ENCODE data around the gene PRKAG1.

The PRKAG1 gene

GRCh38 chr12:49055092-49055491 is 36.5 kb upstream of the PRKAG1 start:
- CTCF ChIA-PET, result interaction anchor here (1.1 to 4.0 kb wide), 5 partner anchors 9 to 58 kb away, joined by 3 to 30 read pairs (median 4); no protein-coding TSS in a partner anchor
- TF ChIP-seq CTCF (IDR thresholded peaks at IDR 0.05; ENCODE audit: control extremely low read depth, extremely low read depth, low read depth, missing control alignments), result no peak
- POLR2A ChIA-PET, result interaction anchor here (1.3 kb wide), 1 partner anchor 9 kb away, joined by 4 read pairs; no protein-coding TSS in a partner anchor
- no peak for DNase-seq (ENCODE audit: extremely low spot score)

- ChIA-PET POLR2A (interaction anchor here (1.3 kb wide), 1 partner anchor 9 kb away, joined by 4 read pairs; no protein-coding TSS in a partner anchor), CTCF (interaction anchor here (1.1 to 4.0 kb wide), 4 partner anchors 9 to 40 kb away, joined by 3 to 30 read pairs (median 6); no protein-coding TSS in a partner anchor)
These were observed 35.9 kb upstream of the PRKAG1 start for GRCh38 chr12:49054524-49054923.

GRCh38 chr12:49054096-49054495 is 35.5 kb upstream of the PRKAG1 start:
- TF ChIP-seq CTCF (IDR thresholded peaks at IDR 0.05; ENCODE audit: control extremely low read depth, extremely low read depth, low read depth, missing control alignments), result no peak
- CTCF ChIA-PET, result interaction anchor here (1.1 to 4.0 kb wide), 2 partner anchors 9 to 10 kb away, joined by 4 to 30 read pairs; no protein-coding TSS in a partner anchor
- POLR2A ChIA-PET, result no interaction called here

More at GRCh38 chr12:49054524-49054923, 35.9 kb upstream of the PRKAG1 start:
- no peak for DNase-seq (ENCODE audit: extremely low spot score)
- no peak for TF ChIP-seq CTCF (IDR thresholded peaks at IDR 0.05; ENCODE audit: control extremely low read depth, extremely low read depth, low read depth, missing control alignments)

GRCh38 chr12:49052451-49053208 is 34.1 kb upstream of the PRKAG1 start:
- no peak for DNase-seq (ENCODE audit: extremely low spot score)
- no peak for TF ChIP-seq CTCF (IDR thresholded peaks at IDR 0.05; ENCODE audit: control extremely low read depth, extremely low read depth, low read depth, missing control alignments)
- ChIA-PET POLR2A (no interaction called here), CTCF (interaction anchor here (1.0 to 4.0 kb wide), 3 partner anchors 8 to 199 kb away, joined by 3 to 30 read pairs (median 3); no protein-coding TSS in a partner anchor)

More at GRCh38 chr12:49054096-49054495, 35.5 kb upstream of the PRKAG1 start:
- DNase-seq (ENCODE audit: extremely low spot score), result no peak

GRCh38 chr12:49051777-49052438 is 33.3 kb upstream of the PRKAG1 start:
- CTCF ChIA-PET, result interaction anchor here (1.0 to 1.3 kb wide), 2 partner anchors 8 to 199 kb away, joined by 3 read pairs; no protein-coding TSS in a partner anchor
- DNase-seq (ENCODE audit: extremely low spot score), result no peak
- no peak for TF ChIP-seq CTCF (IDR thresholded peaks at IDR 0.05; ENCODE audit: control extremely low read depth, extremely low read depth, low read depth, missing control alignments)
- POLR2A ChIA-PET, result no interaction called here

- ChIA-PET CTCF (interaction anchor here (1.0 kb wide), 2 partner anchors 9 to 31 kb away, joined by 3 read pairs; no protein-coding TSS in a partner anchor), POLR2A (interaction anchor here (0.6 kb wide), 1 partner anchor 16 kb away, joined by 5 read pairs; no protein-coding TSS in a partner anchor)
- TF ChIP-seq CTCF (IDR thresholded peaks at IDR 0.05; ENCODE audit: control extremely low read depth, extremely low read depth, low read depth, missing control alignments), result no peak
These were observed 32.8 kb upstream of the PRKAG1 start for GRCh38 chr12:49051373-49051764.

More at GRCh38 chr12:49051373-49051764, 32.8 kb upstream of the PRKAG1 start:
- DNase-seq (ENCODE audit: extremely low spot score), result no peak

Measured in GM10248 (cell line).